Inferior parietal cortex (tissue), 1 donor: ENCODE measurements around the gene YTHDF2.

Source experiments
- DNase-seq: peaks from one replicate; pipeline ENCODE4 v3.0.0-alpha.2; 2016; ENCODE audit errors: extremely low spot score

YTHDF2 gene

DNA sequence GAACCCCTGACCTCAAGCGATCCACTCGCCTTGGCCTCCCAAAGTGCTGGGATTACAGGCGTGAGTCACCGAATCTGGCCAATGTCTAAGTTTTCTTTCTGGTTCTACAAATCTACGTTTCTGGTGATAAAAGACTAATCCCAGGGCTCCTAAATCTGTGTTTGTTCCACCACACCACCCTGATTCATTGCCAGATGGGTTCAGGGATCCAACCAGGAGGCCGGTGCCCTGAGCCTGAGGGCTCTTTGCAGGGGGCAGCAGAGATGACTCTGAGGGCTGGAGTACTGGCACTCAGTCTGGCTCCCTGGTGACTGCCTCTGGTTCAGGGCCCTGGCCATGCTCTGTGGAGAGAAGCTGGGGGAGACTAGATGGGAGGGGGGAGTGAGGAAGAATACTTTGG lies 64.7 kb downstream of the YTHDF2 start:
- no peak for DNase-seq

DNA sequence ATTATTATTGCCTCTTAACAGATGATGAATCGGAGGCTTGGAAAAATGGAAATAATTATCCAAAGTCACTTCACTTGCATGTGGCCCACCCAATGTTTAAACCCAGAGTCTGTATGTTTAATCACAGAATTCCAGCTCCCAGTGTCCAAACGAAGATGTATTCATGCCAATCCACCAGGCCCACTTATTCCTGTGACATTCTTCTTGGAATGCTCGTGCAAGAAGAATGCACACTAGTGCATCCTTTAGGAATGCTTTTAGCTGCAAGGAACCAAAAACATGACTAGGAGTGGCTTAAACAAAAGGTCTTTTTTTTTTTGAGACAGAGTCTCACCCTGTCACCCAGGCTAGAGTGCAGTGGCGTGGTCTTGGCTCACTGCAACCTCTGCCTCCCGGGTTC lies 66.3 kb downstream of the YTHDF2 start:
- DNase-seq = no peak

DNA sequence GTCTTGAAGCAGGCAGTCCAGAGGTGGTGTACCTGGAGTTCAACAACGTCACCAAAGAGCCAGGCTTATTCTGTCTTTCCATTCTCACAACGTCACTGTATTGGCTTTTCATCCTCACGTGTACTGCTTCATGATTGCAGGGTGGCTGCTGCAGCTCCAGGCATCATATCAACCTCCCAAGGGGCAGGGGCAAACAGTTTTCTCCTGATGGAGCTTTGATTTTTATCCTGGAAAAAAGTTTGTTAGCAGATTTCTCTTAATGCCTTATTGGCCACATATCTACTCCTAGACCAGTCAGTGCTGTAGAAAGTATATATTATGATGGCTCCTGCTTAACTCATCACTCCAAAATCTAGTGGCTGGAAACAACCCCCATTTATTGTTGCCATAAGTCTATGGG lies 66.9 kb downstream of the YTHDF2 start:
- DNase-seq = no peak

DNA sequence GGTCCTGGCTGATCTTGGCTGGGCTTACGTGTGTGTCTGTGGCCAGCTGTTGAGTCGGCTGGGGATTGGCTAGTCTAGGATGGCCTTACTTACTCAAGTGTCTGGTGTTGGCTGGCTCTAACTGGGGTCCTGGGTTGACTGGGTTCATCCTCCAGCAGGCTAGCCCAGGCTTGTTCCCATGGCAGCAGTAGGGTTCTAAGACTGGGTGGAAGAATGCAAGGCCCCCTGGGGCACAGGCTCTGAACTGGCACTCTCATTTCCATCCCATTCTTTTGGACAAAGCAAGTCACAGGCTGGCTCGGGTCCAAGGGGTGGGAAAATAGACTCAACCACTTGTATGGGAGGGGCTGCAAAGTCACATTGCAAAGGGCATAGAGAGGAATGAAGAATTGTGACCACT lies 67.3 kb downstream of the YTHDF2 start:
- no peak for DNase-seq

DNA sequence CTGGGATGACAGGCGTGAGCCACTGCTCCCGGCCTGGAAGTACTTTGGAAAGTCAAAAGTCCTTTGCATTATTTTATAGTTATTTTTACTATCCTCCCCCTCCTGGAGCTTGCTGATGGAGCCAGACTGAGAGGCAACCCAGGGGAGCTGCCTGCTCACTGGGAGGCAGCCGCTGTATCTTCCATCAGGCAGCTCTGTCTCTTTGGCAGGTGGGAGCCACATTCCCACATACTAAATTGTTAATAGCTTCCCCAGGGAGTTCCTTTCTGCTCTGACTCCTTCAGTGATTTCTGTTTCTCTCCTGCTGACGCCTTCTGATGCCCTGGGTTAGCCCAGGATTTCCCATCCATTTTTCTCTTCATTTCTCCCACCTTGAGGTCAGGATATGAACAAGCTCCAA lies 70.3 kb downstream of the YTHDF2 start:
- no peak for DNase-seq

DNA sequence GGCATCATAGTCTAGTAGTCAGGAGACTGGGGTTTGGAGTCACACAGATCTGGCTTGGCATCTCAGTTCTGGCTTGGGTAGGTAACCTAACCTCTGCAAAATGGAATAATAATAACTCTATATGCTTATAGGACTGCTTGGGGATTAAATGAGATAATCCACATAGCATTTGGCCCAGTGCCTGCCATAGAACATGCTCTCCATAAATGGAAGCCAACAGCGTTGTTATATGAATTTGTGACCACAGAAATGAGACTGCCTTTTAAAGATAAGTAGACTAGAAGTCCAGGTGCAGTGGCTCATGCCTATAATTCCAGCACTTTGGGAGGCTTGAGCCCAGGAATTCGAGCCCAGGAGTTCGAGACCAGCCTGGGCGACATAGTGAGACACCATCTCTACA lies 71.2 kb downstream of the YTHDF2 start:
- no peak for DNase-seq

DNA sequence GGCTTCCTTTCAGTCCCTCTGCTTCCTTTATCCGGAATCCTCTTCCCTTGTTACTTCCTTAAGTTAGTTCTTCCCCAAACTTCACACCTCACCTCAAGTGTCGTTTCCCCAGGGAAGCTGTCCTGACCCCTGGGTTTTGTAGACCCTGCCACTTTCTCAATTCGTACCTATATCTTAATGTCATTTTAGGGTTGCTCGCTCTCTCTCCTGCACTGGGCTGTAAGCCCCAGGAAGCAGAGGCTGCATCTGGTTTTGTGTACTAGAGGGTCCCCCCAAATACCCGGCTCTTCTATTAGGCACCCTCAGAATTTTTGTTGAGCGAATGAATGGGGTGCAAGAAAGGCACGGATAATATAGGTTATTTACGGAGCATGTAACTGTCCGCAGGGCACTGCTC lies 74.6 kb downstream of the YTHDF2 start:
- no peak for DNase-seq

DNA sequence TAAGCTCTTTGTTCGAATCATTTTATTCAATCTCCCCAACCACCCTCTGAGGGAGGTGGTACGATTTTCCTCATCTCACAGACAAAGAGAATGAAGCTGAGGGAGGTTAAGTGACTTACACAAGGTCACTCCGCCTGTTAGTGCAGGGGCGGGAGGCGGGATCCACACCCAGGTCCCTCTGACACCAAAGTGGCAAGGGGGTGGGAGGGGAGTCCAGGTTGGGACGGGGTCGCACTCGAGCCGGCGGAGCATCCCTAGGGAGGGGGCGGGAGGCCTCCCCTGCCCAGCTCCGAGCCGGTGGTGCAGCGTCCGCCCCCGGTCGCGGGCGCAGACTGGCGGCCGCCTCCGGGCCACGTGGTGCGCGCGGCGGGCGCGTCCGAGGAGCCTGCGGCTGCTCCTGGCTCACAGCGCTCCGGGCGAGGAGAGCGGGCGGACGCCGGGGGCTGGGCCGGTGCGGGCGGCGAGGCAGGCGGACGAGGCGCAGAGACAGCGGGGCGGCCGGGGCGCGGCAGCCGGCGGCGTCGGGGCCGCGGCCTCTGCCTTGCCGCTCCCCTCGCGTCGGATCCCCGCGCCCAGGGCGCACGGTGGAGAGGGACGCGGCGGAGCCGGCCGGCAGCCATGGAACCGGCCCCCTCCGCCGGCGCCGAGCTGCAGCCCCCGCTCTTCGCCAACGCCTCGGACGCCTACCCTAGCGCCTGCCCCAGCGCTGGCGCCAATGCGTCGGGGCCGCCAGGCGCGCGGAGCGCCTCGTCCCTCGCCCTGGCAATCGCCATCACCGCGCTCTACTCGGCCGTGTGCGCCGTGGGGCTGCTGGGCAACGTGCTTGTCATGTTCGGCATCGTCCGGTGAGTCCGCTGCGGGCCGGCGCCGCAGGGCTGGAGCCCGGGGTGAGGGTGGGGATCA lies 75.3 kb downstream of the YTHDF2 start, which contains the start of gene OPRD1:
Gene OPRD1, plus strand, starts transcription at position 405 of the 903 bp plus-strand sequence. Its CDS starts 214 bp downstream, at position 619.
- no peak for DNase-seq

DNA sequence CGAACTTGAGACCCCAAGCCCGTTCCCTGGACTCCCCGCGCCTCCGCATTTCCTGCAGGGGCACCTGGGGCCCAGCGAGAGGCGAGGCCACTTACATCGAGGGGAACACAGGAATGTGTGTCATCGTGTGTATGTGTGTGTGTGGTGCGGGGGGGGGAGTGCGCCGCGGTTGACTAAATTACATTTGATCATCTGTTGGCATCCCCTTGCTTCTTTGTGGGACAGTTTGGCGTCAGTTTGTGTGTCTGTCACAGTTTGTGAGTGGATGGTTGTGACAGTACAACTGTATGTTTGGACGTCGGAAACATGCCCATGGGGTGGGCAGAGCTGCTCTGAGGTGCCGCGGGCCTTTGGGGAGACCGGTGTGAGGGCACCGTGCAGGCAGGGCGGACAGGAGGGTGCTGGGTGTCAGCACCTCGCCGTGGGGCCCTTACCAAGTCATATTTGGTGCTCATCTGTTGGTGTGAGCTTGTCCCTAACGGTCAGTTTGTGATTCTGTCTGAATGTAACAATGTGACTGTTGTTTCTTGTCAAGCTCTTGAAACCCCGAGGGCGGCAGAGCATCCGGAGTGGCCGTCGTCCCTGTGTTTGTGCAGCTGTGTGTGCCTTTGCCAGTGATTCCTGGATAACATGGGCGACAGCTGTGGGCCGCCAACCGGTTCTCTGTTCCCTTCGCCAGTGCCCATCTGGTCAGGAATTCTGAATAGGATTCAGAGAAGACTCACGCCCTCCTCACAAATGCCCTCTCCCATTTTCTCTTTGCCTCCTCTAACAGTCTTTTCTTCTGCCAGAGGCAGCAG lies 76.1 kb downstream of the YTHDF2 start:
- no peak for DNase-seq

DNA sequence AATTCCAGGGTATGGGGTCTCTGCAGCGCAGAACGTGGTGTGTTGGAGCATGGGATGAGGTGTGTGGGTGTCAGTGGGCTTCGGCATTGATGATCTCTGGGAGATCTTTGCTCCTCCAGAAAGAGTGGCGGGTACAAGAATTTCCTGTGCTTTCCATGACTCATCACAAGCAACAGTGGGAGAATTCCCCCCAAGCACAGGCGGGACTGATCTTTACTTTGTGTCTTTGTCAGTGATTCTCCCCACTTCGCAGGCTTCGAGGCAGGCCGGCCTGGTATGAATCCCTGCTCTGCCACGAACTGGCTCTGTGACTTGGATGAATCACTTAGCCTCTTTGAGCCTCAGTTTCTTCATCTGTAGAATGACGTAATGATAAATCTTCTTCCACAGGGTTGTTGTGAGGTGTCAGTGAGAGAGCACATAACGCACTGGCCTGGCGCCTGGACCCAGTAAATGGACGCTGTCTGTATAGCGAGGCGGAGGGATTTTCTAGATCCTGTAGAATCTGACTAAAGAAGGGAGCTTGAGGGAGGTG lies 77.3 kb downstream of the YTHDF2 start:
- DNase-seq = no peak

DNA sequence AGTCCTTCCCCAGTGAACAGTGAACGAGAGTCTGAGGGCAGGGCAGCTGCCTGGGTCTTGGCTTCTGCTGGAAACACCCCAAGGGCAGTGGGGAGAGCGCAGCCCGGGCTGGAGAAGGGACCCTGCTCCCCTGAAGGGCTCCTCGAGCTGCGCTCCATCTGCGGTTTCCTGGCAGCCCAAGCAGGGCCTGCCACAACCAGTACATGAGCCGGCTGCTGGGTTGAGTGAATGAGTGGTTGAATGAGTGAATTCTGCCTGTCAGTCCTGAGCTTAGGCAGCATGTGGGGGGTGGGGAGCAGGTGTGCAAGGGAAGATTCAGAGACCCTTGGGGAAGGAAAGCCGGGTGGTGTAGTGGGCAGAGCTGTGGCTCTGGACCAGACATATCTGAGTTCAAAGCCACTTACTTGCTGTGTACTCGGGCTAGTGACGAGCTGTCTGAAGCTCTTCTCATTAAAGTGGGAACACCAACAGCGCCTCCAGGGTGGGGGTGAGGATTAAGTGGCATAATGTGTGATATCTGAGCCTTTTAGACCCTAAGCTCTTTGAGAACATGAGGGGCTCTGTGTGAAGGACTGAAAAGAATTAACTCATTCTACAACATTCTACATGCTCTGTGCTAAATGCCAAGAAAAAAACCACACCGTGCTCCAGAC lies 78.9 kb downstream of the YTHDF2 start:
- no peak for DNase-seq

DNA sequence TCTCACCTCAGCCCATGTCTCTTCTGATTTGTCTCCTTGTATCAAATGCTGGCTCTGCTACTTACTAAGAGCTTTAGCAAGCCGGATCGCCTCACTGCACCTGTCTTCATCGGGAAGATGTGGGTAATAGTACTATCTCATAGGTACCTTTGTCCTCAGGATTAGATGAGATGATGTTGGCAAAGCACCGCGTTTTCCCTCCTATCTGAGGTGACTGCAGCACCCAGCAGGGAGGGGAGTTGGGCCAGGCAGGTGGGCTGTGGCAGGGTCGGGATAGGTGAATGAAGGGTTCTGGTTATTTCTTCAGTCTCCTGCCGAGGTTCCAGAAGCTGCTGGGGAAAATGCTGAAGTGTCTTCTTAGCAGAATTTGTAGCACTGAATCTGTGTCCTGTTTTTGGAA lies 80.4 kb downstream of the YTHDF2 start:
- no peak for DNase-seq

DNA sequence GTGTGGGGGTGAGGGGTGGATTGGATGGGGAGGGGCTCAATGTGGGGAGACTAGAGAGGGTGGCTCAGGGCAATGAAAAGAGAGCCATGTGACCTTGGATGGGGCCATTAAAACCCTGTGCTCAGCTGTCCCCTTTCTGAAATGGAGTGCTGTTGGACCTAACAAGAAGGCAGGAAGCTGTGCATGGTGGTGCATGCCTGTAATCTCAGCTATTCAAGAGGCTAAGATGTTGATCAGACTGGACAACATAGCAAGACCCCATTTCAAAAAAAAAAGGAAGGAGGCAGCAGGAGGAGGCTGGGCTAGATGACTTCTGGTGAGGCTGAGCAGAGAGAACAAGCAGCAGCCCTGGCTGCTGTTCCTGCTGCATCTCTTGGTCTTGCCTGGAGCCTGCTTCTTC lies 82.3 kb downstream of the YTHDF2 start:
- DNase-seq = no peak
